Duodenal mucosa (tissue), 2 donors: ENCODE results near the gene NLGN1.

ENCODE experiments used
- H3K27ac ChIP-seq: one replicate; pipeline ENCODE4 v1.7.0; 2013; ENCODE audit warnings: low read depth, low read length
- H3K27me3 ChIP-seq, 2 donors: one replicate each; pipeline ENCODE4 v1.7.0; 2013; ENCODE audit warnings: low read length in 2 of 2, control low read depth in 1 of 2; ENCODE audit not compliant: insufficient read depth in 2 of 2, control insufficient read depth in 1 of 2
- H3K36me3 ChIP-seq, 2 donors: one replicate each; pipeline ENCODE4 v1.7.0; 2013; ENCODE audit warnings: low read length in 2 of 2, control low read depth in 1 of 2; ENCODE audit not compliant: insufficient read depth in 2 of 2, control insufficient read depth in 1 of 2
- H3K4me1 ChIP-seq, 2 donors: one replicate each; pipeline ENCODE4 v1.7.0; 2013; ENCODE audit warnings: low read length in 2 of 2, control low read depth in 1 of 2; ENCODE audit not compliant: insufficient read depth in 2 of 2, control insufficient read depth in 1 of 2
- H3K4me3 ChIP-seq, 2 donors: one replicate each; pipeline ENCODE4 v1.7.0; 2013; ENCODE audit warnings: low read length in 2 of 2, low read depth in 1 of 2
- H3K9ac ChIP-seq, 2 donors: one replicate each; pipeline ENCODE4 v1.7.0; 2013; ENCODE audit warnings: low read length in 2 of 2, low read depth in 1 of 2
- H3K9me3 ChIP-seq, 2 donors: one replicate each; pipeline ENCODE4 v1.7.0; 2013; ENCODE audit warnings: low read length in 2 of 2, control low read depth in 1 of 2; ENCODE audit not compliant: control insufficient read depth in 1 of 2

The NLGN1 gene

DNA sequence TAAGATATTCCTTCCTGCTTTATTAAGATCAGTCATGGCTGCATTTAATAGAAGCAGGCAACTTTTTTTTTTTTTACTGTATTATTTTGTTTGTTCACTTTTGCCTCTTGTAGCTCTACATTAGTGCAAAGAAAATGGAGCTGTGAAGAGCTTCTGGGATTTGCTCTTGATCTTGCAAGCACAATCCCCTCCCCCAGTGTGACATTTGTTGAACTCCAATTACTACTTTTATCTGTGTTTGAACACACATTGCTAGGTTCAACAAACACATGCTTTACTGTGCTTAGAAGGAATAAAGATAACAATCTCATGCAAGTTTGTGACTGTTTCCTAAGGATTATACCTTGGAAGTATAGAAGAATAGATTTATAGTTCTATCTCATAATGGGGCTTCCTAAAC, 648.8 kb downstream of the NLGN1 start:
- Histone ChIP-seq H3K9ac (no peak overlapping the region), H3K4me1 (no peaks in the 10 kb centered on the region), H3K4me3 (no peak overlapping the region), H3K9me3 (no peaks in the 10 kb centered on the region), H3K27me3 (no peaks in the 10 kb centered on the region), H3K27ac (no peak overlapping the region), H3K36me3 (no peaks in the 10 kb centered on the region)

DNA sequence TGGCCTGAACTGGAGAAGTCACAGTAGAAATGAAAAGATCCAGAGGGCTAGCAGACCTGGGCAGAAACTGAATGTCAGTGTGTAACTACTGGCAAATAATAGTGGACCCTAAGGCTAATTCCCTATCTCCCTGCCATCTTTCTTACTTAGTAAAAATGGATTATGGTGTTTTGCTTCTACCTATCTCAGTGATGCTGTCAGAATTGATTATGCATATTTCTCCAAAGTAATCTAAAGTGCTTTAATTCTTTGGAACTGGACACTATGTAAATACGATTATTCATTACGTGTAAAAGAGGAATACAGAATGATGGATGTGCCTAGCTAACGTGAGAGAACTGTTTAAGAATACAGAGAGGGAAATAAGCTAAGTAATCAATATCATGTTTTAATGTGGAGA, 651.9 kb downstream of the NLGN1 start:
- H3K4me3 ChIP-seq = no peak overlapping the region

GRCh38 chr3:174051191-174051590, 653.6 kb downstream of the NLGN1 start:
- H3K27ac ChIP-seq = no peak overlapping the region
- H3K36me3 ChIP-seq = no peaks in the 10 kb centered on the region
- no peaks in the 10 kb centered on the region for H3K4me1 ChIP-seq
- no peaks in the 10 kb centered on the region for H3K27me3 ChIP-seq
- no peak overlapping the region for H3K4me3 ChIP-seq
- no peaks in the 10 kb centered on the region for H3K9me3 ChIP-seq
- H3K9ac ChIP-seq = no peak overlapping the region

More for the DNA sequence above, 651.9 kb downstream of the NLGN1 start:
- no peaks in the 10 kb centered on the region for H3K36me3 ChIP-seq
- H3K27me3 ChIP-seq = no peaks in the 10 kb centered on the region
- no peaks in the 10 kb centered on the region for H3K9me3 ChIP-seq
- H3K27ac ChIP-seq = no peak overlapping the region
- H3K4me1 ChIP-seq = no peaks in the 10 kb centered on the region
- no peak overlapping the region for H3K9ac ChIP-seq

DNA sequence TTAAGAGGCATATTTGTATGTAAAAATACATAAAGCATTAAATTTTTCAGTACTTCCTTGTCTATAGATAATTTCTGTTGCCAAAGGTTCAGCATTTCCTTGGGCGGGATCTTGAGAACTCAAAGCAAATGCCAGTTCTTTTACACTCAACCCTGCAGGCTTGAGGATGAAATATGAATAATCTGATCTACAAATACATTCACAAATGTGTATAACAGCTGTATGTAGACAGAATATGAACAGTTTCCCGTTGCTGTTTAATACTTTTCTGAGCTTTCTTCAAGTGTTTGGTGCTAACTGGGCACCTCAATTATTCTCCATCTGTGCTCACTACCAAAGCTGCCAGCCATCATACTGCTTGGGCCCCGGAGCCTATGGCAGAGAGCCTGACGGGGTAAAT, 661.3 kb downstream of the NLGN1 start:
- Histone ChIP-seq H3K36me3 (no peaks in the 10 kb centered on the region), H3K27me3 (no peaks in the 10 kb centered on the region), H3K9me3 (peaks cover 0 to 6% of the 10 kb centered on the region in 2 donors), H3K4me1 (no peaks in the 10 kb centered on the region), H3K27ac (no peak overlapping the region), H3K4me3 (no peak overlapping the region), H3K9ac (no peak overlapping the region)

DNA sequence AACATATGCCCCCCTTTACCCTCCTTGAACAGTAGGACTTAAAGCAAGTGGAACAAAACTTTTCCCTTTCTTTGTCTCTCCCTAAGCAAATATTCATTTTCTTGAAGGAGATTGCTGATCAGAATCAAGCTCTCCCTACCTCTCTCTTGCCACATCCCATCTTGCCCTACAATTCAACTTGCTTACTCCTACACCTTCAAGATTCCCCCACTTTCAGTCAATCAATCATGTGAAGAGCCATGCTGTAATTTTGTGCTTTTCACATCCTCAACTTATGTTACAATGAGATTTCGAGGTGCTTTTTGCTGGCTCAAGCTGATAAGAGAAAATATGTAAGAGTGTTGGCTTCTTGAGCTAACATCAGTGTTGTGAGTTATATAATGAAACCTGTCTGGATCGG, 662.9 kb downstream of the NLGN1 start:
- peaks cover 0 to 6% of the 10 kb centered on the region in 2 donors for H3K9me3 ChIP-seq
- no peaks in the 10 kb centered on the region for H3K27me3 ChIP-seq
- no peak overlapping the region for H3K9ac ChIP-seq
- no peaks in the 10 kb centered on the region for H3K4me1 ChIP-seq
- H3K27ac ChIP-seq = no peak overlapping the region
- H3K36me3 ChIP-seq = no peaks in the 10 kb centered on the region
- H3K4me3 ChIP-seq = no peak overlapping the region

GRCh38 chr3:174061162-174061561, 663.6 kb downstream of the NLGN1 start:
- Histone ChIP-seq H3K9ac (no peak overlapping the region), H3K27ac (no peak overlapping the region), H3K4me3 (no peak overlapping the region), H3K9me3 (peaks cover 0 to 6% of the 10 kb centered on the region in 2 donors), H3K36me3 (no peaks in the 10 kb centered on the region), H3K4me1 (no peaks in the 10 kb centered on the region), H3K27me3 (no peaks in the 10 kb centered on the region)

GRCh38 chr3:174061731-174062130, 664.2 kb downstream of the NLGN1 start:
- H3K27me3 ChIP-seq = no peaks in the 10 kb centered on the region
- H3K4me1 ChIP-seq = no peaks in the 10 kb centered on the region
- peaks cover 0 to 6% of the 10 kb centered on the region in 2 donors for H3K9me3 ChIP-seq
- no peak overlapping the region for H3K9ac ChIP-seq
- no peak overlapping the region for H3K4me3 ChIP-seq
- H3K27ac ChIP-seq = no peak overlapping the region
- H3K36me3 ChIP-seq = no peaks in the 10 kb centered on the region

DNA sequence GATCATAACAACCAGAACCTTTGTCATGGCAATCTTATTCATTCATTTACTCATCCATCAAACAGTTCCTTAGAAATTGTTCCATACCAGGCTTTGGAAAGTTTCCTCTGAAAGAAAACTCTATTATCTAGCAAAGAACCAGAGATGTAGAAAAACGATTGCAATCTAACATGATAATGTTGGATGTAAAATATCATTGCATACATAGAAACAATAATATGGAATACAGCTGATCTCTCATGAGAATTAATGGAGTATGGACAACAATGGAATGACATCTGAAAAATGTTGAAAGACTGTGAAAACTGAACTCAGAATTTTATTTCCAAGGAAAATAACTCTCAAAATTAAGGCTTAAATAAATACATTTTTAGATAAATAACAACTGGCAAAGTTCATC, 665.4 kb downstream of the NLGN1 start:
- H3K4me1 ChIP-seq = no peaks in the 10 kb centered on the region
- H3K36me3 ChIP-seq = no peaks in the 10 kb centered on the region
- no peak overlapping the region for H3K9ac ChIP-seq
- no peak overlapping the region for H3K4me3 ChIP-seq
- no peak overlapping the region for H3K27ac ChIP-seq
- H3K27me3 ChIP-seq = no peaks in the 10 kb centered on the region
- H3K9me3 ChIP-seq = peaks cover 0 to 6% of the 10 kb centered on the region in 2 donors

- H3K4me1 ChIP-seq = no peaks in the 10 kb centered on the region
- no peak overlapping the region for H3K27ac ChIP-seq
- no peak overlapping the region for H3K4me3 ChIP-seq
- no peak overlapping the region for H3K9ac ChIP-seq
- H3K9me3 ChIP-seq = peaks cover 0 to 3% of the 10 kb centered on the region in 2 donors
- H3K36me3 ChIP-seq = no peaks in the 10 kb centered on the region
- no peaks in the 10 kb centered on the region for H3K27me3 ChIP-seq
These were observed 670.5 kb downstream of the NLGN1 start for GRCh38 chr3:174068035-174068434.

GRCh38 chr3:174072675-174073074, 675.1 kb downstream of the NLGN1 start:
- Histone ChIP-seq H3K9me3 (no peaks in the 10 kb centered on the region), H3K27me3 (no peaks in the 10 kb centered on the region), H3K9ac (no peak overlapping the region), H3K4me1 (no peaks in the 10 kb centered on the region), H3K27ac (no peak overlapping the region), H3K4me3 (no peak overlapping the region), H3K36me3 (no peaks in the 10 kb centered on the region)

DNA sequence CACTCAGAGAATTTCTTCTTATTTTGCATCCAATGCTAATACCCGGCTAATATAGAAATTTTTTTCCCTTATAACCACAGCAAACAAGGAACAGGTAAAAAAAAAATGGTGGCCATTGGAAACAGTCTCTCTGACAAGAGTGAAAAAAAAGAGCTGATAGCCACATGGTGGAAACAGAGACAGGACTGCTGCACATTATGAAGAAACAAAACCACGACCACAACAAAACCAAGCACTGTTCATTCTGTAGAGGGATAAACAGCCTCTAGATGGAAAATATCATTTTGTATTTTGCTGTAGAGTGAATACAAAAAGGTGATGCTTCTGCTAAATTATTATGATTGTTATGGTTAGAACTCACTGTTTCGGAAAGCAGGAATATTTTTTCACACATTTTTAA, 686.2 kb downstream of the NLGN1 start:
- H3K4me3 ChIP-seq = no peak overlapping the region
- no peak overlapping the region for H3K27ac ChIP-seq
- no peaks in the 10 kb centered on the region for H3K27me3 ChIP-seq
- no peak overlapping the region for H3K9ac ChIP-seq
- H3K9me3 ChIP-seq = no peaks in the 10 kb centered on the region
- H3K36me3 ChIP-seq = no peaks in the 10 kb centered on the region
- H3K4me1 ChIP-seq = no peaks in the 10 kb centered on the region
